HG02588 (cell line): ENCODE measurements around the gene C3.
"Not testable (repeated sequence)": the region's sequence is repeated elsewhere in the genome, so short reads cannot be mapped to it uniquely, and the experiment has no call there.

Source experiments
- ATAC-seq: cut with Tn5 transposase; IDR thresholded peaks from one replicate; pipeline ENCODE4 v1.9.1; 2021; ENCODE audit warnings: mild to moderate bottlenecking, moderate library complexity; ENCODE audit not compliant: unreplicated experiment

Gene C3

DNA sequence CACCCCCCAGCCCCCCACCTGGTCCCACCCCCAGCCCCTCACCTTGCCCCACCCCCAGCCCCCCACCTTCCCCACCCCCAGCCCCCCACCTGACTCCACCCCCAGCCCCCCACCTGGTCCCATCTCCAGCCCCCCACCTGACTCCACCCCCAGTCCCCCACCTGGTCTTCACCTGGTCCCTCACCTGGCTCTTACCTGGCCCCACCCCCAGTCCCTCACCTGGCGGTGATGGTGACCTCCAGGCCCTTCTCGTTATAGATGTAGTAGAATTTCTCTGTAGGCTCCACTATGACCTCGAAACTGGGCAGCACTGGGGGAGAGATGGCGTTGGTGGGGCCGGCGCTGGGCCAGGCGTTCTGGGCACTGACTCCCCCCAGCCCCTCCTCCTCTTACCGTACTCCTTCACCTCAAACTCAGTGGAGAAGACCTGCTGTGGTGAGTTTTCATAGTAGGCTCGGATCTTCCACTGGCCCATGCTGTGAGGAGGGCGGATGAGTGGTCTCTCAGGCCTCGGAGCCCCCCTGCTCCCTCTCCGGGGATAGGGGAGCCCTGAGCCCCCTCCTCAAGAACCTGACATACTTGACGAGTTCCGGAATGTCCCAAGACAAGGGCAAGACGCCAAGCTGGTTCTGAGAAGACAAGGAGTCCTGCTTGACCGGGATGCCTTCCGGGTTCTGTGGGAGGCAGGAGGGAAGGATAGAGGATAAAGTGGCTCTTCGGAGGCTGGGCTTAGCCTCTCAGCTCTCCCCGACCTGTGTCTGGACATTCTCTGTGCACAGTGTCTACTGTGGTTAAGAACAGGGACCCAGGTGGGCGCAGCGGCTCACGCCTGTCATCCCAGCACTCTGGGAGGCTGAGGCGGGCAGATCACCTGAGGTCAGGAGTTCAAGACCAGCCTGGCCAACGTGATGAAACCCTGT, 6.4 kb downstream of the C3 start:
- ATAC-seq: no peak

DNA sequence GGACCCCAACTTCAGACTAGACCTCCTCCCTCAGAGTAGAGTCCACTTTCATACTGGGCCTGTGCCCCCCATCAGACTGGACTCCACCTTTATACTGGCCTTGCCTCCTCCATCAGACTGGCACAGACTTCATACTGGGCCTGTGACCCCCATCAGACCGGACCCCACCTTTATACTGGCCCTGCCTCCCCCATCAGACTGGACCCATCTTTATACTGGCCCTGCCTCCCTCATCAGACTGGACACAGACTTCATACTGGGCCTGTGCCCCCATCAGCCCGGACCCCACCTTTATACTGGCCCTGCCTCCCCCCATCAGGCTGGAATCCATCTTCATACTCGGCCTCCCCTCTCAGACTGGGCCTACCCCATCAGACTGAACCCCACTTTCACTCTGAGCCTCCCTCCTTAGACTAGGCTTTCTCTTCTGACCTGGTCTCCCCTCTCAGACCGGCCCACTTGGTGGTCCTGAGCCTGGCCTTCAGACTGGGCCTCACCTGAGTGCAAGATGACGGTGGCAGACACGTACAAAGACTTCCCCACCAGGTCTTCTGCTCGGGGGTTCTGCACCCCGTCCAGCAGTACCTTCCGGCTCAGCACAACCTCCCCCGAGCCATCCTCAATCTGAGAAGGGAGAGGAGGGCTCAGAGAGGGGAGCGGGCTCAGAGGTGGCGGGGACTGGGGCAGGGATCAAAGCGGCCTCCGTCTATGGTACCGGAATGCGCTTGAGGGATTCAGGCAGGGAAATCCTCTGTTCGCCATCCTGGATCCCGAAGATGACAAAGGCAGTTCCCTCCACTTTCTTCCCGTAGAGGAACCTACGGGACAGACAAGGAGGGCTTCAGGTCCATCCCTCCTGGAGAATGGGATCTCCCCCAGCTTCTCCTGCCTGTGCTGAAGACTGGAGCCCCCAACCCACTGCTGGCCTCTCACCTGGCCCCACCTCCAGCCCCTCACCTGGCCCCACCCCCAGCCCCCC, 7.5 kb downstream of the C3 start:
- ATAC-seq: no peak

DNA sequence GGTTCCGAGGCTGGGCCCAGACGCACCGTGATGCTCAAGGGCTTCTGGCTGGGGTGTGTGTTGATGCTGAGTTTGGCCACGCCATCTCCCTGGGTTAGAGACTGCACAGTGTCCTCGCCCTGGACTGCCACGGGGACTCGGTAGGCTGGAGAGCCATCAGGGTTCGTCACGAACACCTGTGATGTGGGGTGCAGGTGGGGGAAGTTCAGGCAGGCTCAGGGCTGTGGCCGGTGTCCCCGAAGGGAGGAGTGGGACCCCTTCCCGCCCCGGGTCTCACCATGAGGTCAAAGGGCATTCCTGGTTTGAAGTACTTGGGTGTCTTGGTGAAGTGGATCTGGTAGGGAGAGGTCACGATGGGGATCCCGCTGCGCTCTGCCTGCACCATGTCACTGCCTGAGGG, 8.2 kb downstream of the C3 start:
- ATAC-seq: no peak

DNA sequence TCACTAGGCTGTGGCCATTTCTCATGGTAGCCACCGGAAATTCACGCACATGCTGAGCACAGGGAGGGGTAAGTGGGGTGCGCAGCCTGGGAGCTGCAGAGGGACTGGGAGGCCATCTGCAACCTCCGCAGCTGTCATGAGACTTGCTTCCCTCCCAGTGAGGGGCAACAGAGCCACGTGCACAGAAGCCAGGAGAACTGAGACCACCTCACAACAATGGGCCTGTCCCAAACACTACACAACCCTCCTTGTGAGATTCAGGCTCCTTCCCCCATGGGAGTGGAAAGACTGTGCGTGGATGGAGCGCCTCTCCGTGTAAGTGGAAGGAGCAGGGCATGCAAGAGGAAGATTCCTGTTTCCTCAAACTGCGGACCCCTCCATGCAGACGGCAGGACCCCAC, 8.8 kb downstream of the C3 start:
- no peak for ATAC-seq

DNA sequence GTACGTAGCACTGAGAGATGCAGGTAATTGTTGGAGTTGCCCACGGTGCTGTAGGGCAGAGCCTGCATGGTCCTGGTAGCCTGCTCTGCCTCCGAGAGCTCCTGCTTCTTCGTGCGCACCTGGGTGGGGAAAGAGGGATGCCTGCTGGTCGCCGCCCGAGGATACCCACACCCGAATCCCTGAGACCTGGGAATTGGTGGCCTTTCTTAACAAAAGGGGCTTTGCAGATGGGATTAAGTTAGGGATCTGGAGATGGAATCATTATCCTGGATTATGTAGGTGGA, 9.4 kb downstream of the C3 start:
- no peak for ATAC-seq

DNA sequence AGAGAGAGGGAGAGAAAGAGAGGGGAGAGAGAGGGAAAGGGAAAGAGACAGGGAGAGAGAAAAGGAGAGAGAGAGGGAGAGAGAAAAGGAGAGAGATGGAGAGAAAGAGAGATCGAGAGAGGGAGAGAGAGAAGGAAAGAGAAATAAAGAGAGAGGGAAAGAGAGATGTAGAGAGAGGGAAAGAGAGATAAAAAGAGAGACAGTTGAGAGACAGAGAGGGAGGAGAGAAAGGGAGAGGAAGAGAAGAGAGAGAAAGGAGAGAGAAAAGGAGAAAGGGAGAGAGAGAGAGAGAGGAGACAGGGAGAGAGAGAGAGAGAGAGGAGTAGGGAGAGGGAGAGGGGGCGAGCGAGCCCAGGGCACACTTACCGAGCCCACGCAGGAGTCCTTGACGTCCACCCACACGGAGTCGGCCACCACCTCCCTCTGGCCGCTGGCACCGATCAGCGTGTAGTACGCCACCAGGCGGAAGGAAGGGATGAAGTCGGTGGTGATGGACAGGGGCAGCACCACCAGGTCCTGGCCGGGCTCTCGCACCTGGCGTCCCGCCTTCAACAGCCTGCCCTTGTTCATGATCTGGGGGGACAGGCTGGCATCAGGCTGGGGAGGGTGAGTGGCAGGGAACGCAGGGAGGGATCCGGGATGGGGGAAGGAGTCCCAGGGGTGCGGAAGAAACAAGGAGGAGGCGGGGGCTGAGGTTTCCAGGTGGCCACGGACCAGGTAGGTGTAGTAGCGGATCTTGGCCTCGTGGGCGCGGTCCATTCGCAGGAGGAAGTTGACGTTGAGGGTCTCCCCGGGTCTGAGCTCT, 10.0 kb downstream of the C3 start:
- ATAC-seq: no peak

DNA sequence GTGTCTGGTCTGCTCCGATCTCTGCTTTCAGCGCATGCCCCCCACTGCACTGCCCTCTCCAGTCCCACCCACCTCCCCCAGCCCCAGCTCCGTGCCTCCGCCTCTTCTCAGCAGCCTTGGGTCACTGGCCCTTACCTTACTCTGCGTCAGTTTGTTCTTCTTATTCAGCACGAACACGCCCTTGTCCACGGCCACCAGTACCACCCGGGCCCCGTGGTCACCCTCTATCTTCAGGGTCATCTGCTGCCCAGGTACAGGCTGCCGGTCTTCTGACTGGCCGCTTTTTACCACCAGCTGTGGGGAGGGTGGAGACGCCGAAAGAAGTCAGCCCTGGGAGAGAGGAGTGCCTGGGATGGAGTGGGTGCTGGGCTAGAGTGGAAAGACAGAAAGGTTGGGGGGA, 10.9 kb downstream of the C3 start:
- ATAC-seq: no peak

DNA sequence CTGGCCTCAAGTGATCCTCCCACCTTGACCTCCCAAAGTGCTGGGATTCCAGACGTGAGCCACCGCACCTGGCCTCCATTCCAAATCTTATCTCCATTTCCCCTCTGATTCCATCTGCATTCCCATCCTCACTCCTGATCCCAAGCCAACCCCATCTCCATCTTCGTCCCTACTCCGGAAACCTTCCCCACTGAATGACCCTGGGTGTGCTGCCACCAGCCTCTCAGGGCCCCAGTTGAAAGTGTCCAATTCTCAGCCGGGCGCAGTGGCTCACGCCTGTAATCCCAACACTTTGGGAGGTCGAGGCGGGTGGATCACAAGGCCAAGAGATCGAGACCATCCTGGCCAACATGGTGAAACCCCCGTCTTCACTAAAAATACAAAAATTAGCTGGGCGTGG, 11.5 kb downstream of the C3 start:
- not testable (repeated sequence) for ATAC-seq

DNA sequence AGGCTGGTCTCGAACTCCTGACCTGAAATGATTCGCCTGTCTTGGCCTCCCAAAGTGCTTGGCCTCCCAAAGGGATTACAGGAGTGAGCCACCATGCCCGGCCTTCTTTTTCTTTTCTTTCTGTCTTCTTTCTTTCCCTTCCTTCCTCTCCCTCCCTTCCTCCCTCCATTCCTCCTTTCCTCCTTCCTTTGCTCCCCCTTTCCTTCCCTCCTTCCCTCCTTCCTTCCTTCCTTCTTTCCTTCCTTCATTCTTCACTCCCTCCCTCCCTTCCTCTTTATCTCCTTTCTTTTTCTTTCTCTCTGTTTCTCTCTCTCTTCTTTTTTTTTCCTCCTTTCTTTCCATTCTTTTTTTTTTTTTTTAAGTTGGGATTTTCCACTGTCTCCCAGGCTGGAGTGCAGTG, 12.1 kb downstream of the C3 start:
- ATAC-seq: no peak

DNA sequence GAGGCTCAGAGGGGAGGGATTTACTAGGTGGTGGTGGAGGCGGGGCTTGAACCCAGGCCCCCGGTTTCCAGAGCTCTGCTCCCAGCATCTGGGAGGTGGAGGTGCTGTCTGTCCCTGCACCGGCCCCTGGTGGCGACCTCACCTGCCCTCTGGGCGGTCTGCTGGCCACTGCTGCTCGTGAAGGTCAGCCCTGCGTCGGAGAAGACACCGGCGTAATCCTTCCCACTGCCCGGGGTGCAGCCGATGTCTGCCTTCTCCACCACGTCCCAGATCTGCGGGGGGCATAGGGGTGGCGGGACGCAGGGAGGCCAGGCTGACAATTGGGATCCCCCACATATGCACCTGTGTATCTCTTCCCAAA, 12.8 kb downstream of the C3 start:
- no peak for ATAC-seq

DNA sequence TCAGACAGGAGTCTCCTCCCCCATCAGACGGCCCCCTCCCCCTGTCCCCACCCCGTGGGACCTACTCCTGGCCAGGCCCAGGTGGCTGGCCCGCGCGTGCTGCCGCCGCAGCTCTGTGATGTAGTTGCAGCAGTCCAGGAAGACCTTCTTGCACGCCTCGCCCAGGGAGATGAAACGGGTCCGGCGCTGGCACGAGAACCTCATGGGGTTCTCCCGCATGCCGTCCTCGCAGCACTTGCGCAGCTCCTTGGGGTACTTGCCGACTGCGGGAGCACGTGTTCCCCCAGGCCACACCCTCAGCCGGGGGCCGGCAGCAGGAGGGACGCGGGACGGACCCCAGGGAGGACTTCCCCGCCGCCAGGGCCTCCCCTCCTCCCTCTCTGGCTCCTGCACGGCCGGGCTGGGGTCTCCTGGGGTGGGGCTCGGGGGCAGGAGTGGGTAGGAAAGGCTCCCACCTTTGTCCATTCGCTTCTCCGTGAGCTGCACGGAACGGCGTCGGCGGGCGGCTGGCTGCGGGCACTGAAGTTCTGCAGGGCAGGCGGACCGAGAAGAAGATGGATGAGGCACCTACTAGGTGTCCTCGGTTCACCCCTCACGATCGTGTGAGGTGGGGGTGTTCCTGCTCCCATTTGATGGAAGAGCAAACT, 13.3 kb downstream of the C3 start:
- no peak for ATAC-seq

DNA sequence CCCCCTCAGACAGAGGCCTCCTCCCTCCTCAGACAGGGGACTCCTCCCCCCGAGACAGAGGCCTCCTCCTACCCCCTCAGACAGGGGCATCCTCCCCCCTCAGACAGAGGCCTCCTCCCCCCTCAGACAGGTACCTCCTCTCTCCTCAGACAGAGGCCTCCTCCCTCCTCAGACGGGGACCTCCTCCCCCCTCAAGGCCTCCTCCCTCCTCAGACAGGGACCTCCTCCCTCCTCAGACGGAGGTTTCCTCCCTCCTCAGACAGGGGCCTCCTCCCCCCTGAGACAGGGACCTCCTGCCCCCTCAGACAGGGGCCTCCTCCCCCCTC, 13.9 kb downstream of the C3 start:
- ATAC-seq: no peak

DNA sequence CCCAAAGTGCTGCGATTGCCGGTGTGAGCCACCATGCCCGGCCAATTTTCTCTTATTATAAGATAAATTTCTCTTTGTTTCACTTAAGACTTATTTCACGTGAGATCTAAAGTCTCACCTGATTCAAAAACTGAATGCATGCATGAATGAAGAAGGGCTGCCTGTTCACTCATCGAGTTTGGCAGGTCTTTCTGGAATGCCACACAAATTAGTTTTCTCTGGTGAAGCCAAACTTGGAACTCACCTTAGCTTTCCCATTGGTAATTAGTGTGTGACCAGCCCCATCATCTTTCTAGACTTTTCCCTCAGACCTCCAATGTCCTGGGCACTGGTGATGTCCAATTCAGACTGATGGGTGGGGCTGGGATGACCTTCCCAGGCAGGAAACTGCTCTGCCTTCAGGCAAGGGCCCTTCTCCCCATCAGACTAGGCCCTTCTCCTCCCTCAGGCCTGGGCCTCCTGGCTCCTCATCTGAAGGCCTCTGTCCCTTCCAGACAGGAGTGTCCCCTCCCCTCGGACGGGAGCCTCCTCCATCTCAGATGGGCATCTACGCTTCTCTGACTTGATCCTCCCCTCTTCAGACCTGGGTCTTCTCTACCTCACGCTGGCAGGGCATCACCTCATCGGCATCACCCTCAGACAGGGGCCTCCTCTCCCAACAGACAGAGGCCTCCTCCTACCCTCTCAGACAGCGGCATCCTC, 14.4 kb downstream of the C3 start:
- ATAC-seq: no peak

DNA sequence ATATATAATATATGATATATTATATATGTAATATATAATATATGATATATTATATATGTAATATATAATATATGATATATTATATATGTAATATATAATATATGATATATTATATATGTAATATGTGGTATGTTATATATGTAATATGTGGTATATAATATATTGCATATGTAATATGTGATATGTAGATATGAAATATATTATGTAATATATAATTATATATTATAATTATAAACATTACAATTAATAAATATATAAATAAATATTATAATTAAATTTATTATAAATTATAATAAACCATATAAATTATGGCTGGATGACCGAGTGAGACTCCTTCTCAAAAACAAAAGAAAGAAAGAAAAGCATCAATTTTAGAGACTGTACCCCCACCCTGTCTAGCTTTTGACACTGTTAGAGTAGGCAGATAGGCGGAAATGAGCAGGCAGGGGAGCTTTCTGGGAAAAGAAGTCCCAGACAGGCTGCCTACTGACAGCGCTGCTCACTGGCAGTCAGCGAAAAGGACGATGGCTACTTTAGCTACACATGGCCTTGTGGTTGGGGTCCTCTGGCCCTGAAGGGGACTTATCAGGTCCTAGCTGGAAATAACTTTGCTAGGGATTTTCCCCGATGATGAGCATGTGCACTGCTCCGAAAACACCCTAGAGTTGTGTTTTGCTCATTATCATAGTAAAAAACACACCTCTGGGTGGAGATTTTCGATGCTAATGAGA, 19.7 kb downstream of the C3 start:
- ATAC-seq: no peak

DNA sequence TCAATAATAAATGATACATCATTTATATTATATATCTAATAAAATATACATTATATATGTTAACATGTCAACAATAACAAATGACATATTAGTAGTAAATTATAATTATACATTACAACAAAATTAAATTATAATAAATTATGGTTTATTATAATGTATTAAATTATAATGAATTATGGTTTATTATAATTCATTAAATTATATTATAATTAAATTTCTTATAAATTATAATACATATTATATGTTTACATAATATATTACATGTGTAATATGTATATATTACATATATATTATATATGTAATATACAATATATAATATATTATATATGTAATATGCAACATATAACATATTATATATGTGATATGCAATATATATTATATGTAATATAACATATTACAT, 20.5 kb downstream of the C3 start:
- no peak for ATAC-seq

DNA sequence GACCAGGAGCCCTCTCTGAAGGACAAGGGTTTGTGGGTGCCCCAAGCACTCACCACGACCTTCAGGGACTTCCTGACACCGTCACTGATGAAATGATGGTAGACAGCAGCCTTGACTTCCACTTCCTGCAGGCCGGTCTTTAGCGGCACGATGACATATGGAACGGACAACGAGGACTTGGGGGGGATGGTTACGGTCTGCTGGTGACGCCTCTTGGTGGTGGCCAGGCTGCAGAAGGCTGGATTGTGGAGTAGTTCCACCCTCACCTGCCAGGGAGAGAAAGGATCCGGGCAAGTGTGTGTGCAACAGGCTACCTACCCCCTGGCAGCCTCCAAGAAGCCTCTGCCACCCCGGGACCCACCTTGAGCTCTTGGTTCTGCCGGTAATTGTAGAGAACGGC, 23.2 kb downstream of the C3 start:
- ATAC-seq: no peak

DNA sequence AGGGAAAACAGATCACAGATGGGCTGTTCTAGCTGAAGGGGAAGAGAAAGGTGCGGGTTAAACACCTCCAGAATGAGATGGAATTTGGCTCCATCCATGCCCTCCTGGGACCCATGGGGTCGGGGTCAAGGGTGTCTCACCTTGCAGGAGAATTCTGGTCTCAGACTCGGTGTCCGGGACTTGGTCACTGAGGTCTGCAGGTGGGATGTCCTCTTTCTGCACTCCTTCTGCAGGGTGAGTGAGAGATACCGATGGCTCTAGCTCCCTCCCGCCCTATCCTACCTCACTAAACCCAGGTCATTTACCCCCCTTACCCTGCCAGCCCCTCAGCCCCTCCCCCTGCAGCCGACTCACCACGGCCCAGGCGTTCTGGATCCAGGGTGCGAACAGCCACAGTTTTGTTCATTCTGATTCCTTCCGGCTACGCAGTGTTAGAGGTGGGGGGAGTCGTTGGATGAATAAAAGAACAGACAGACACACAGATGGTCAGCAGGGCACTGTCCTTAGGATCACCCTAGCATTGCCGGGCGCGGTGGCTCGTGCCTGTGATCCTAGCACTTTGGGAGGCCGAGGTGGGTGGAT, 24.1 kb downstream of the C3 start:
- ATAC-seq: no peak

DNA sequence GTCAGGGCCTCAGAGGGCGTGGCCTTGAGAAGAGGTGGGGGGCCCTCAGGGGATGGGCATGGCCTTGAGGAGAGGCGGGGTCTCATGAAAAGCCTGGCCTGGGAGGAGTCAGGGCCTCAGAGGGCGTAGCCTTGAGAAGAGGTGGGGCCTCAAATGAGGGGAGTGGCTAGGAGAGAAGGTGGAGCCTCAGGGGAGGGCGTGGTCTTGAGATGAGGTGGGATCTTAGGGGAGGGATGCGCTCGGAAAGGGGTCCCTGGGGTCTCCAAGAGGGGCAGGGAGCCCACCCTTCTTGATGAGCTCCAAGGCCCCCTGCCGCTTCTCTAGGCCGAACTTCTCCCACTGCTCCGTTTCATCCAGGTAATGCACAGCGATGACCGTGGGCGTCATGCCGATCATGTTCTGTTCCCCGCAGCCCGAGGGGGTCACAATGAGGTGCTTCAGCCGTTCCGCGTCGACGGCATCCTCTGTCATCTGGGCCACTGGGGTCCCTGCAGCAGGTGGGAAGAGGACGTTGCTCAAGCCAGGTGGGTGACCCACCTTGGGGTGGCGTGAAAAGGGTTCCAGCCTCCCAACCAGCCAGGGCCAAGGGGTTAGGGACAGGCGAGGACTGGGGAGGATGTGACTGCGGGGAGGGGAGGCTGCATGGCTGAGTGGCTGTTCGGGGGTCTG, 26.2 kb downstream of the C3 start:
- no peak for ATAC-seq

DNA sequence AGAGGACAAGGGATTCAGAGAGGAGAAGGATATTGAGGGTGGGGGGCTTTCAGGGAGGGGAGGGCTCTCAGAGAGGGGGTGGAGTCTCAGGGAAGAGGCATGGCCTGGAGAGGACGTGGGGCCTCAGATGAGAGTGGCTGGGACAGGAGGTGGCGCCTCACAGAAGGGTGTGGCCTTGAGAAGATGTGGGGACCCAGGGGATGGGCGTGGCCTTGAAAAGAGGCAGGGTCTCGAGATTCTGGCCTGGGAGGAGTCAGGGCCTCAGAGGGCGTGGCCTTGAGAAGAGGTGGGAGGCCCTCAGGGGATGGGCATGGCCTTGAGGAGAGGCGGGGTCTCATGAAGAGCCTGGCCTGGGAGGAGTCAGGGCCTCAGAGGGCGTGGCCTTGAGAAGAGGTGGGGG, 26.8 kb downstream of the C3 start:
- ATAC-seq: no peak
